ENCODE data around the gene GOLGA7B. TPM values are rescaled to one million over a fixed set of nuclear protein-coding genes. Genes with fewer than 3 reads are reported as not detected.

Gene GOLGA7B
- total RNA-seq, 1 donor from 2014 or later, result 0.05 TPM

GRCh38 chr10:97823734-97824133 lies 25.9 kb upstream of the GOLGA7B start:
- Mint-ChIP-seq H3K4me1 (ENCODE audit: unreplicated experiment) (peaks cover 15% of the 10 kb centered on the region), H3K36me3 (ENCODE audit: unreplicated experiment) (no peaks in the 10 kb centered on the region), H3K4me3 (ENCODE audit: unreplicated experiment) (no peak overlapping the region), H3K27ac (ENCODE audit: unreplicated experiment) (no peak overlapping the region), H3K9me3 (ENCODE audit: unreplicated experiment) (no peaks in the 10 kb centered on the region), H3K27me3 (ENCODE audit: unreplicated experiment) (peaks cover 4% of the 10 kb centered on the region)
- TF ChIP-seq CTCF (IDR thresholded peaks at IDR 0.05), result no peak
- DNase-seq (ENCODE audit: extremely low spot score, unreplicated experiment), result no peak

GRCh38 chr10:97825020-97825760 lies 24.5 kb upstream of the GOLGA7B start:
- no peak for DNase-seq (ENCODE audit: extremely low spot score, unreplicated experiment)
- Mint-ChIP-seq H3K27me3 (ENCODE audit: unreplicated experiment) (no peaks in the 10 kb centered on the region), H3K4me3 (ENCODE audit: unreplicated experiment) (no peak overlapping the region), H3K4me1 (ENCODE audit: unreplicated experiment) (peaks cover 25% of the 10 kb centered on the region), H3K27ac (ENCODE audit: unreplicated experiment) (no peak overlapping the region), H3K9me3 (ENCODE audit: unreplicated experiment) (no peaks in the 10 kb centered on the region), H3K36me3 (ENCODE audit: unreplicated experiment) (no peaks in the 10 kb centered on the region)
- no peak for TF ChIP-seq CTCF (IDR thresholded peaks at IDR 0.05)

GRCh38 chr10:97826892-97827291 lies 22.8 kb upstream of the GOLGA7B start:
- H3K4me3 Mint-ChIP-seq (ENCODE audit: unreplicated experiment), result no peak overlapping the region
- no peaks in the 10 kb centered on the region for H3K36me3 Mint-ChIP-seq (ENCODE audit: unreplicated experiment)
- peaks cover 23% of the 10 kb centered on the region for H3K4me1 Mint-ChIP-seq (ENCODE audit: unreplicated experiment)
- peaks cover 3% of the 10 kb centered on the region for H3K27me3 Mint-ChIP-seq (ENCODE audit: unreplicated experiment)
- H3K9me3 Mint-ChIP-seq (ENCODE audit: unreplicated experiment), result no peaks in the 10 kb centered on the region
- TF ChIP-seq CTCF (IDR thresholded peaks at IDR 0.05), result no peak
- no peak for DNase-seq (ENCODE audit: extremely low spot score, unreplicated experiment)
- no peak overlapping the region for H3K27ac Mint-ChIP-seq (ENCODE audit: unreplicated experiment)

GRCh38 chr10:97827702-97828291 lies 21.8 kb upstream of the GOLGA7B start:
- H3K27me3 Mint-ChIP-seq (ENCODE audit: unreplicated experiment), result peaks cover 4% of the 10 kb centered on the region

More at GRCh38 chr10:97827702-97828291, 21.8 kb upstream of the GOLGA7B start:
- Mint-ChIP-seq H3K27ac (ENCODE audit: unreplicated experiment) (no peak overlapping the region), H3K4me3 (ENCODE audit: unreplicated experiment) (no peak overlapping the region), H3K9me3 (ENCODE audit: unreplicated experiment) (no peaks in the 10 kb centered on the region), H3K4me1 (ENCODE audit: unreplicated experiment) (peaks cover 23% of the 10 kb centered on the region), H3K36me3 (ENCODE audit: unreplicated experiment) (no peaks in the 10 kb centered on the region)
- DNase-seq (ENCODE audit: extremely low spot score, unreplicated experiment), result no peak
- no peak for TF ChIP-seq CTCF (IDR thresholded peaks at IDR 0.05)

Data from osteocyte (in vitro differentiated cells).